GM23338 (cell line): ENCODE measurements around the gene MYO5A.

ENCODE experiments used
- ETS1 ChIP-seq: IDR thresholded peaks from 2 replicates; pipeline ENCODE4 v1.6.1; 2016; ENCODE audit warnings: antibody characterized with exemption
- EZH2 ChIP-seq: fragments of 200-600 bp; sonication (generic); IDR thresholded peaks from one replicate; pipeline ENCODE4 v1.8.0; 2017; ENCODE audit warnings: antibody characterized with exemption, mild to moderate bottlenecking, low read depth; ENCODE audit not compliant: unreplicated experiment
- EZH2phosphoT487 ChIP-seq: fragments of 200-600 bp; sonication (generic); IDR thresholded peaks from one replicate; pipeline ENCODE4 v1.8.1; 2018; ENCODE audit warnings: antibody characterized with exemption; ENCODE audit not compliant: unreplicated experiment
- POLR2AphosphoS5 ChIP-seq: IDR thresholded peaks from 2 replicates; pipeline ENCODE4 v1.6.1; 2016; ENCODE audit warnings: antibody characterized with exemption, low read depth
- REST ChIP-seq: IDR thresholded peaks from one replicate; pipeline ENCODE4 v1.6.1; 2018; ENCODE audit warnings: antibody characterized with exemption; ENCODE audit not compliant: unreplicated experiment
- TF ChIP-seq, protein P1 (sequence below), 2 experiments: fragments of 200-600 bp in 1 of 2; sonication (generic) in 1 of 2; conservative IDR thresholded peaks; 2 replicates each; pipeline versions ENCODE4 v1.5.1 to v1.6.1; 2016 to 2017; ENCODE audit warnings: antibody characterized with exemption in 2 of 2, low read depth in 2 of 2, mild to moderate bottlenecking in 2 of 2, moderate library complexity in 1 of 2

GRCh38 chr15:52493968-52494367 lies 34.7 kb downstream of the MYO5A start:
- TF ChIP-seq, protein P1, sequence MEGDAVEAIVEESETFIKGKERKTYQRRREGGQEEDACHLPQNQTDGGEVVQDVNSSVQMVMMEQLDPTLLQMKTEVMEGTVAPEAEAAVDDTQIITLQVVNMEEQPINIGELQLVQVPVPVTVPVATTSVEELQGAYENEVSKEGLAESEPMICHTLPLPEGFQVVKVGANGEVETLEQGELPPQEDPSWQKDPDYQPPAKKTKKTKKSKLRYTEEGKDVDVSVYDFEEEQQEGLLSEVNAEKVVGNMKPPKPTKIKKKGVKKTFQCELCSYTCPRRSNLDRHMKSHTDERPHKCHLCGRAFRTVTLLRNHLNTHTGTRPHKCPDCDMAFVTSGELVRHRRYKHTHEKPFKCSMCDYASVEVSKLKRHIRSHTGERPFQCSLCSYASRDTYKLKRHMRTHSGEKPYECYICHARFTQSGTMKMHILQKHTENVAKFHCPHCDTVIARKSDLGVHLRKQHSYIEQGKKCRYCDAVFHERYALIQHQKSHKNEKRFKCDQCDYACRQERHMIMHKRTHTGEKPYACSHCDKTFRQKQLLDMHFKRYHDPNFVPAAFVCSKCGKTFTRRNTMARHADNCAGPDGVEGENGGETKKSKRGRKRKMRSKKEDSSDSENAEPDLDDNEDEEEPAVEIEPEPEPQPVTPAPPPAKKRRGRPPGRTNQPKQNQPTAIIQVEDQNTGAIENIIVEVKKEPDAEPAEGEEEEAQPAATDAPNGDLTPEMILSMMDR (conservative IDR thresholded peaks at IDR 0.05; ENCODE audit: low read depth in 2 of 2), result no peak
- no peak for TF ChIP-seq REST
- no peak for TF ChIP-seq EZH2
- TF ChIP-seq EZH2phosphoT487, result no peak
- no peak for TF ChIP-seq ETS1
- no peak for TF ChIP-seq POLR2AphosphoS5
